Mesenteric fat pad (tissue), 1 donor: ENCODE data around the gene CYP1A2. TPM values are rescaled to one million over a fixed set of nuclear protein-coding genes. Genes with fewer than 3 reads are reported as not detected.
"Not testable (repeated sequence)": the region's sequence is repeated elsewhere in the genome, so short reads cannot be mapped to it uniquely, and the experiment has no call there.

Experiments used
- DNase-seq: peaks from one replicate; pipeline ENCODE4 v3.0.0-alpha.2; 2020; ENCODE audit warnings: low spot score
- total RNA-seq: library from RNA; stranded (reverse); fragmentation: NEBNext Ultra II Directional; extraction: Animal tissue kit (Norgen Biotek cat#: 25700); gene quantifications from one replicate; pipeline ENCODE4 v1.2.1, GENCODE V29; 2021
- donor health status: DM: yes; HTN: yes; CAD: no.

Gene CYP1A2
- total RNA-seq, 1 donor from 2014 or later: not detected

DNA sequence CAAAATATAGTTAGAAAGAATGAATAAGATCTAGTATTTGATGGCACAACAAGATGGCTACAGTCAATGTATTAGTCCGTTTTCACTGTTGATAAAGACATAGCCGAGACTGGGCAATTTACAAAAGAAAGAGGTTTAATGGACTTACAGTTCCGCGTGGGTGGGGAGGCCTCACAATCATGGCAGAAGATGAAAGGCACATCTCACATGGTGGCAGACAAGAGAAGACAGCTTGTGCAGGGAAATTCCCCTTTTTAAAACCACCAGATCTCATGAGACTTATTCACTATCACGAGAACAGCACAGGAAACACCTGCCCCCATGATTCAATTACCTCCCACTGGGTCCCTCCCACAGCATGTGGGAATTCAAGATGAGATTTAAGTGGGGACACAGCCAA lies 10.4 kb upstream of the CYP1A2 start:
- DNase-seq: not testable (repeated sequence)

DNA sequence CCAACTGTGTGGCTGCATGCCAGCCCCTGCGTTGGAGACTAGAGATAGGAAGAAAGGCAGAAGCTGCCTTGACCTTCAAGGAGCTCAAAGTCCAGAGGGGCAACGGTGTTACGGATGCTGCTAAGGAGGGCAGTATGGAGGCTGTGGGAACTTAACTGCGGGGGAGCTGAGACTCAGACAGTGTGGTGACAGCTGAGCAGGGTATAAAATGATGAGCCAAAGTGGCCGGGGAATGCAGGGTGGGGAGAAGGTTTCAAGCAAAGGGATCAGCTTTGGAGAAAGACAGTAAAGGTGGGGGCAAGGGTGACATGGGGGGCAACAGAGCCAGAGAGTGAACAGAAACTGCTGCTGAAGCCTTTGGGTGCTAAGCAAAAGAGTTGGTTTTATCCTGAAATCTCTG lies 6.2 kb upstream of the CYP1A2 start:
- DNase-seq: no peak

DNA sequence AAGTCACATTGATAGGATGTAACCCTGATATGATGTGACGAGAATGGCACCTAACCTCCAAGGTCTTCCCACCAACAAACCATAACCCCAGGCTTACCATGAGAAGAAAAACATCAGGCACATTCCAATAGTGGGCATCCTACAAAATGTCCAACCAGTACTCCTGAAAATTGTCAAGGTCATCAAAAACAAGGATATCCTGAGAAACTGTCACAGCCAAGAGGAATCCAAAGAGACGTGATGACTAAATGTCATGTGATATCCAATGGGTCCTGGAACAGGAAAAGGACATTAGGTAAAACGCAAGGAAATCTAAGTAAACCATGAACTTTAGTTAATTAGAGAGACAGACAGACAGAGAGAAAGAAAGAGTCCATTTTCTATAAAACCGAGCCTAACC lies 2.3 kb upstream of the CYP1A2 start:
- no peak for DNase-seq

DNA sequence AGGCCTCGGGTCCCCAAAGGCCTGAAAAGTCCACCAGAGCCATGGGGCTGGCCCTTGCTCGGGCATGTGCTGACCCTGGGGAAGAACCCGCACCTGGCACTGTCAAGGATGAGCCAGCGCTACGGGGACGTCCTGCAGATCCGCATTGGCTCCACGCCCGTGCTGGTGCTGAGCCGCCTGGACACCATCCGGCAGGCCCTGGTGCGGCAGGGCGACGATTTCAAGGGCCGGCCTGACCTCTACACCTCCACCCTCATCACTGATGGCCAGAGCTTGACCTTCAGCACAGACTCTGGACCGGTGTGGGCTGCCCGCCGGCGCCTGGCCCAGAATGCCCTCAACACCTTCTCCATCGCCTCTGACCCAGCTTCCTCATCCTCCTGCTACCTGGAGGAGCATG lies 1.2 kb downstream of the CYP1A2 start:
- no peak for DNase-seq

DNA sequence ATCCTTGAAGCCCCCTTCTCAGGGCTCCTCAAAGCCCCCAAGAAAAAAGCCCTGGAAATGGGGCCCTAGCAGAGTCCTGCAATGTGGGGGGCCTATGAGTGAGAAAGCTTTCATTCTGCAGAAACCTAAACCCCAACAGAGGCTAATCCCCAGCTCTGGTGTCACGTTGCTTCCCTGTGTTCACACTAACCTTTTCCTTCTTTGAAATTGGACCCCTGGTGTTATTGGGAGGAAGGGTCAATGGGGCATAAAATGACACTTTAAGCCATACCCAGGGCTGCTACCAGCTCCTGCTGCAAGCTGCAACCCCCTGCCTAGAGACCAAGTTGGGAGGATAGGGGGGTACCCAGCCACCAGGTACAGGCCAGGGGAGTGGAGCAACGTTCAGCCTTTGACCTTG lies 2.1 kb downstream of the CYP1A2 start:
- no peak for DNase-seq

DNA sequence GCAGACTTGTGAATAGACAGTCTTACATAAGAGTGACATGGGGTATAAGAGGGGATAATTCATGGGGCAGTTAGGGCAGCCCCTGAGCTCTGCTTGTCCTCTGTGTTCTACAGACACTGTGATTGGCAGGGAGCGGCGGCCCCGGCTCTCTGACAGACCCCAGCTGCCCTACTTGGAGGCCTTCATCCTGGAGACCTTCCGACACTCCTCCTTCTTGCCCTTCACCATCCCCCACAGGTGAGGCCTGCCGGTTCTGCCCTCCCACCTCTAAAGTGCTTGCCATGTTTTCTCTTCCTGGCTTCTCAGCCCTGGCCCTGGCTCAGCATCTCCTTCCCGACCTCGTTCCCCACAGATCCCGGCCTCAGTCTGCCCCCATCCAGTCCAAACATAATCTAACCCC lies 3.4 kb downstream of the CYP1A2 start:
- DNase-seq: no peak

DNA sequence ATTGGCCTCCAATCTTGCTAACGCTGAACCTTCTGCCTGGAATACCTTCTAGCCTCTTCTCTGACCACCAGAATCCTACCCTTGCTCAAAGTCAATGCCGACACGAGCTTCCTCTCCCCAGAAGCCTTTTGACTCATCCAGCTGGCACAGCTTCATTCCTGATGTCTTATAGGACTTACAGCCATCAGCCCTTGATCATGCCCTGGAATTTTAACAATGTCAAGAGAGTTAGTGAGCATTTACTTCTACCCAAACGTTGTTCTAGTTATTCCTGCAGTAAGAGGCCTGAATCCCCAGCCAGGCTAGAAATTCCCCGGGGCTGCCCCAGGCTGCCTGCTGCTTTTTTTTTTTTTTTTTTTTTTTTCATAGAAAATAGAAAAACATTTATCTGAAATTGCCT lies 3.9 kb downstream of the CYP1A2 start:
- no peak for DNase-seq

DNA sequence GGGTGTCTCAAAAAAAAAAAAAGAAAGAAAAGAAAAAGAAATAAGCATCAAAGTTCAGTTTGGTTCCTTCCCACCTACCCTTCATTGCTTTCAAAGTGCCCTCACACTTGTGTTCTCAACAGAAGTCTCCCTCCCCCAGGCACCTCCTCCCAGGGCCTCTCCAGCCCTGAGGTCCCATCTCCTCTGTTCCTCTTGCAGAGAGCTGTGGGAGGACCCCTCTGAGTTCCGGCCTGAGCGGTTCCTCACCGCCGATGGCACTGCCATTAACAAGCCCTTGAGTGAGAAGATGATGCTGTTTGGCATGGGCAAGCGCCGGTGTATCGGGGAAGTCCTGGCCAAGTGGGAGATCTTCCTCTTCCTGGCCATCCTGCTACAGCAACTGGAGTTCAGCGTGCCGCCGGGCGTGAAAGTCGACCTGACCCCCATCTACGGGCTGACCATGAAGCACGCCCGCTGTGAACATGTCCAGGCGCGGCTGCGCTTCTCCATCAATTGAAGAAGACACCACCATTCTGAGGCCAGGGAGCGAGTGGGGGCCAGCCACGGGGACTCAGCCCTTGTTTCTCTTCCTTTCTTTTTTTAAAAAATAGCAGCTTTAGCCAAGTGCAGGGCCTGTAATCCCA lies 6.1 kb downstream of the CYP1A2 start:
- no peak for DNase-seq

DNA sequence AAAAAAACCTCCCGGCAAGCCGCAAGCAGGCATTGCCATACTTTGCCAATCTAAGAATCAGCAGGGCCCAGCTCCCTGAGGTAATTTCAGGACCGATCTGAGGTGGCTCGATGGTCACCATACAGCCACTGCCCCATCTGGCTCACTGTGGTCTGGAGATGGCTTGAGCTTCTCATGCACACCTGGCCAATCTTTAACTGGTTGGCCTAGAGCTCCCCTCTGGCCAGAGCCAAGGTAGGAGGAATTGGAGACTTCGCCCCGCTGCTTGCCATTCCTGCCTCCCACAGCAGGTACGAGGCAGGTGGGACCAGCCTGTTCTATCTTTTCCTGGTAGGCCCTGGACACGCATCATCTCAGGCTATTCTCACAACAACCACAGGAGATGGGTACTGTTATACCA lies 10.1 kb downstream of the CYP1A2 start:
- DNase-seq: no peak

DNA sequence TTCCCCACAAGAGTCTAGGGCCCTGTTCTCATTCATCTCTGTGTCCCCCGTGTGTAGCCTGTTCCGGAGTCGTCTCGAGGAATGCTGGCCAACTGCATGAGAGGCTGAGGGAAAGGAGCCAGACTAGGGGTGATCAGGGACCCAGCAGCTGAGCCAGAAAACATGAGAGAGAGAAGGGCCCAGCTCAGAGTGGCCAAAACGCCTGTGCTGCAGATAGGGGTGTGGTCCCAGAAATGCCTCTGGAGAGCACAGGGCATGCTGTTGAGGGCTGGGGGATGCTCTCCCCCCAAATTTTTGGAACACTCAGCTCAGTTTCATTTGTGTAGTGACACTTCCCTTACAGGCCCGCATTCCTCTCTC lies 14.1 kb downstream of the CYP1A2 start:
- no peak for DNase-seq

DNA sequence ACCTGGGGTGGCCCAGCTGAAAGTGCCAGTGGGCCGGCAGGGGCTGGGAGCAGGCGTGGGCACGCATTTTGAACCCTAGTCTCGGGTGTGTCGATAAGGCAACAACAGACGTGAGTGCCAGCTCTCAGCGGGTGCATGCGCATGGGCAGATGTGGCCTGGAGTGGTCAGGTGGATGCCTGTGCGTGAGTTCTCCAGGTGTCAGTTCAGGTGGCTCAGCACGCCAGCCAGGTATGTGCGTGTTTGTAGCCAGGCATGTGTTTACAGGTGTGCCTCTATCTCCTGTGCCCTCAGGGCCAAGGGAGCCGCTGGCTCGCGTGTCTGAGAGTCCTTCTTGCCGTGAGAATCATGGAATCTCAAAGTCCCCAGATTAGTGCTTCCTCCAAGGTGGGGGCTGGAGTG lies 14.8 kb downstream of the CYP1A2 start:
- no peak for DNase-seq

DNA sequence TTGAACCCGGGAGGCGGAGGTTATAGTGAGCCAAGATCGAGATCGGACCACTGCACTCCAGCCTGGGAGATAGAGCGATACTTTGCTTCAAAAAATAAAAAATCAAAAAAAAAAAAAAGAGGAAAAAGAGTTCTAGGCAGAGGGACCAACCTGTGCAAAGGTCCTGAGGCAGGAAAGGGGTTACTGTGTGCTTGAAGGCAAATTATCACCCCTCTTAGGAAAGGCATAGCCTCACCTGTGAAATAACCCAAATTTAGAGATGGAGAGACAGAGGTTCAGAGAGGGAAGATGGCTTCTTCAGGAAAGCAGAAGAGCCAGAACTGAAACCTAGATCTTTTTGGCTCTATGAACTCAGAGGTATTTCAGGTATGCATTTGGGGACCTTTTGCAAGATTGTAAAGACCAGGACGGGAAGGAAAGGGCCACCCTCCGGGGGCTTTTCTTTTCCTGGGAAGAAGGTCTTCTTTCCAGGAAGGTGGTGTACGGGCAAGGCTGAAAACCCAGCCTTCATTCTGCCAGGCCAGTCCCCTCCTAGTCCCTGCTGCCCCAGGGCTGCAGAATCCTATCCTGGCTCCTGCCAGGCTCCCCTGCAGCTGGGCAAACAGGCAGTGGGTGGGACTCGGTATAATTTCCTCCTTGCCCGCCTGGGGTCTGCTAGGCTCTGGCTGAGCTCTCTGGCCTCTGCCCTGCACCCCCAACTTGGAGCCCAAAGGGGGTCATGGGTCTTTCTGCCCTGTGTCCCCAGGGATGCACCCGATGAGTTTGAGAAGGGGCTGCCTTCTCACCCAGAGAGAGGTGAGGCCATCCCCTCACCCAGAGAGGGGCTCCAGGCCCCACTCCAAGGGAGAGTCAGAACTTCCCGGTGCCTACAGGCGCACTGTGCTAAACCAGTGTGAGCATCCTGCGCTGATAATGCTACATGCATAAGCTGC lies 18.8 kb downstream of the CYP1A2 start:
- DNase-seq: no peak

DNA sequence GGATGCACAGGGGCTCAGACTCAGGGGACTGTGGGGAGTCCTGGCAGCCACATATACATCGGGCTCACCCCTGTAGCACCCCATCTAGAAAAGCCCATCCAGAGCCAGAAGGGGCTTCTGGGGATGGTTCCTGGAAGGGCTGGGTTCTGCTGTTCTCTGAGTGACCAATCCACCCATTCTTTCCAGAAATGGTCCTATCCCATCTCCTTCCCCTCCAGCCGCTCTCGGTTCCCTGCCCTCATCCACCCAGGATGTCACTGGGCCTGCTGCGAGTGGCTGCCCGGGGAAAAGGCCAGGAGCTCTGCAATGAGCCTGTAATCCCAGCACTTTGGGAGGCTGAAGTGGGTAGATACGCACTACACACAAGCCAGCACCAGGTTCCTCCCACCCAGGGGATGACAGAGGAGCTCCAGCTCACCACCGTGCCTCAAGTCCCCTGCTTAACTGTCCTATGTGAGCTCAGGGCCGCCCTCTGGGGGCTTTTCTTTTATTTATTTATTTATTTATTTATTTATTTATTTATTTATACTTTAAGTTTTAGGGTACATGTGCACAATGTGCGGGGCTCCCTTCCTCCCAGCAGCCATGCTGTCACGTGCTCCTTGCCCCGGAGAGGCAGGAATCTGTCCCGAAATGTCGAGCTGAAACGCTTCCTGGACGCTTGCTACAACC lies 19.6 kb downstream of the CYP1A2 start:
- no peak for DNase-seq

DNA sequence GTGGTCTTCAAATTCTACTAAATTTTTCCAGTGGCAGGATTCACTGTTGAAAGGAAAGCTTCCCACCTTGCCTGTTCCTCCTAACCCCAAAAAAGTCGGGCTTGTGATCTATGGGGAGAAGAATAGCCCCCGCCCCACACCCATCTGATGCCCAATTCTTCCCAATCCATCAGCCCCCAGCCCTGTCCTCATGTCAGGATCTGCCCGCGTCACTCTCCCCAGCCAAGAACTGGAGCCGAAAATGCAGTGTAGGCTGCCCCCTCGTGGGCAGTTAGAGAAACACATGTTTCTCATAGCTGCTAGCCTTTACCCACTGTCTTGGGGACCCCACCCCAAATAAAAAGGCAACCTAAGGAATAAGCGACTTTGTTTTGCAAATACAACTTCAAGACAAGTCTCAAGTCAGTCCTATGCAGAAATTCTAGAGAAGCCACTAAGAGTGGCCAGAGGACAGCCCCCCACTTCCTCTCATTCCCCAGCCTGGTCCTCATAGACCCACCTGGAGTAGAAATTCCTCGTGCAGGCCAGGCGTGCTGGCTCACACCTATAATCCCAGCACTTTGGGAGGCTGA lies 20.2 kb downstream of the CYP1A2 start:
- no peak for DNase-seq

DNA sequence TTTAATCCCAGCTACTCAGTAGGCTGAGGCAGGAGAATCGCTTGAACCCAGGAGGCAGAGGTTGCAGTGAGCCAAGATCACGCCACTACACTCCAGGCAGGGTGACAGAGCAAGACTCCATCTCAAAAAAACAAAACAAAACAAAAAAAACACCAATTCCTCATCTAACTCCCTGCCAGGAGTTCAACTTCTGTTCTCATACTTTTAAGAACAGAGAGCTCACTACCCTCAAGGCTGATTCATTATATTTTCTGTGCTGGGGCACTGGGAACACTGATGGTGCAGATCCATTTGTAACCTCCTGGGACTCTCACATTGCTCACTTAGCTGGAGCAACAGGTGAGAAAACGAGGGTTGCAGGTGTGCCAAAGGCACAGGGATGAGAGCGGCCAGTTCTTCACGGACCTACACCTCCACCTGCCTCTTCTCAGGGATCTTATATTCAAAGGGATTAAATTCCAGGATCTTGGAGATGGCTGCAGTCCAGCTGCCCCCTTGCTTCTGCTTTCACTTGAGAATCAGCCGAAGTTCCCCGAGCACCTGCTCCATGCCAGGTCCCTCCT lies 20.9 kb downstream of the CYP1A2 start:
- DNase-seq: no peak

DNA sequence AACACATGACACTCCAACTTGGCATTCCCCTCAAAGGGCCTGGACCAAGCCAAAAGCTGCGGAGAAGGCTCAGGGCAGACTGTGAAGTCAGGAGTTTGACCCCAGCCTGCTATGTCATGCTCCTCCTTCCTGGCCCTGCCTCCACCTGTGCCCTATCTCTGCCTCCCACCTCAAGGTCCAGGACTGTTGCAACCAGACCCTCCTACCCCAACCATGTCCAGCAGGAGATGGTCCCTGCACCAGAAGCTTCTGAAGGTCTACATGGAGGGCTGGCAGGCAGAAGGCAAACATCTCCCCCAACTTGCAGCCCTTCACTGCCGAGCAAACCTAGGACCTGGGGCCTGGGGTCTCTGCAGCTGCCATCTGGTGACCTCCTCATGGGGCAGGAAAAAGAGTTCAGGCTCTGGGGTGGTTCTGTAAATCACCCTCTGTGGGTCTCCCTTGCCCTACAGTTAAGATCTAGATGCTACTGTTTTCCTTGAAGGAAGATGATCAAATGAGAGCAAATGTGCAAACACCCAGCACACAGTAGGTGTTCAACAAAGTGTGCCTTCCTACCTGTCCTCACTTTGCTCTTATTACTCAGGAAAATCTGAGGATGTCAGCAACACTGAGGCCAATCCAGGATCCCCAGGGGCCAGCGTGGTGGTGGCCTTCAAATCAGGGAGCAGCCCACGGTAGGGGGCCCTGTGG lies 21.7 kb downstream of the CYP1A2 start:
- DNase-seq: no peak

DNA sequence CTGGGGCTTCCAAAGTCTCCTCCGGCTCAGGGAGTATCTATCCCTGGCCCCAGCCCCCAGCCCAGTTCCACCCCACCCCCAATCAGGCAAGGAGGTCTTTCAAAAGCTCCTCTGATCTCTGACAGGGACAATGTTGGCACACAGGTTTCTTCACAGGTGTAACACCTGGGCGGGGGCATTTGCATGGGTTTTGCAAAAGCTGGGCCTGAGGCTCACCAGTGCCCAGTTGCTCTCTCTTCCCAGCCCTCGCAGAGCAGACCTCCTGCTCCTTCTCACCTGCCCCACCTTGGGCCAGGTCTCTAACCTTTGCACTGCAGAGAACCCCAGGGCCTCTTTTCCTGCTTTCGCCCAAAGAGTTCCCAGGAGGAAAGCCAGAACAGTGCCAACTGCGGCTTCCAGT lies 24.7 kb downstream of the CYP1A2 start:
- DNase-seq: no peak

DNA sequence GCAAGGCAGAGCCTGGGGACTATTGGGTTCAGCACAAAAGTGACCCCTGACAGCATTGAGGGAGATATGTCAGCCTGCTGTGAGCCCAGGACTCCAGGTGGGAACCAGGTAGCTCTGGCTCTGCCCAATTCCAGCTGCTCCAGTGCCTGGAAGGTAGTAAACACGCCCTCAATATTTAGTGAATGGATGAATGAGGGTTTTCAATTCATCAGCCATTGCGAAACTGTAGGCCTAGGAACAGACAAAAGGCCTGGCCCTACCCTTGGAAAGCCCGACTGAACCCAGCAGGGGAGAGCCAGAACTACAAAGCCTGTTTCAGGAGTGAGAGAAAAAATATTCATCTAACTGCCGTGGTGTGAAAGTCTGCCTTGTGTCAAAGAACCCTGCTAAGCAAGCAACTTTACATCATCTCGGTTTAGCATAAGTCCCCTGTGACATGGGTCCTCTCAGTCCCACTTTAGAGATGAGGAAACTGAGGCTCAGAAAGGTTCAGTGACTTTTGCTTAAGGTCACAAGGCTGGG lies 25.1 kb downstream of the CYP1A2 start:
- no peak for DNase-seq

DNA sequence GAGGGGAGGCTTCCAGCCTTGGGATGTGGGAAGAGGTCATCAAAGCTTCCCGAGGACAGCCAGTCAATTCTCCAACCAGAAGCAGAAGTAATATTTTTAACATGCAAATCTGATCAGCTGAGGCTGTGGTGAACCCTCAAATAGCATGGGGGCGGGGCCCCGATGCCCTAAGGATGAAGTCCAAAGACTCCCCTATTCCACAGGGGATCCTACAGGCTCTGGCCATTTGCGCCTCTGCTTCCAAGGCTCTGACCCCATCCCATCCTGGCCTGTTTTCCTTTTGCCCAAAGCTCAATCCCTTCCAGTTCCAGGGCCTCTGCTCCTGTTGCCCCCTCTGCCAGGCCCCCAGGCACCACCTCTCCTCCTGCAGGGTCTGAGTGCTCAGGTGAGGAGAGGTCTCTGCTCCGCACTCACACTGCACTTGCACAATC lies 26.5 kb downstream of the CYP1A2 start:
- DNase-seq: no peak

DNA sequence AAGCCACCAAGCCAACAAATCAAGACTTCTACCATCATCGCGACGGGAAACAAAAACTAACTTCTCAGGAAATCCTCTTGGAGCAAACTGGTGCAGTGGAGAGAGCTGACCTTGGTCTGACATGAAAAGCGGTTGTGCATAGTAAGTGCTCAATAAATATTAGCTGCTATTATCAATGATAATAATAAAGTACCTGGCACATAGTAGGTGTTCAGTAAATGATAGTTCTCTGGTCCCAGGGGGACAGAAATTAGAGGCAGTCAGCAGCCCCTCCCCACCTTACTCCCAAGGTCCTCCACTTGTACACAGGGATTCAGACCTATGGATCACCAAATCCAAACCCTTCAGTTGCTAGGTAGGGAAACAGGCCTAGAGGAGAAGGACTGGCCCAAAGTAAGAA lies 27.2 kb downstream of the CYP1A2 start:
- DNase-seq: no peak
